HEK293 (cell line): Measurements from ENCODE around the gene DRC3.

ENCODE experiments used
- CTCF ChIA-PET: fragments of 350-600 bp; formaldehyde crosslinking; extraction: SDS; loops from one replicate; lab custom pipeline; 2021; ENCODE audit warnings: antibody characterized with exemption; lab: Yijun Ruan, JAX
- POLR2A ChIA-PET: fragments of 300-600 bp; formaldehyde crosslinking; extraction: SDS; loops from one replicate; lab custom pipeline; 2020; ENCODE audit warnings: antibody characterized with exemption, inconsistent platforms; lab: Yijun Ruan, JAX
- H3K27ac ChIP-seq: fragments of 200-500 bp; sonication (Bioruptor generic); 2 replicates; pipeline ENCODE4 v1.5.1; 2014; ENCODE audit warnings: low read depth, low read length, control low read depth, inconsistent platforms; ENCODE audit errors: extremely low read depth
- H3K36me3 ChIP-seq, 2 experiments: fragments of 200-500 bp in 1 of 2; sonication (Bioruptor generic) in 1 of 2; 1 replicate in 1 of 2; 2 replicates in 1 of 2; pipeline ENCODE4 v1.5.1; 2014 to 2017; ENCODE audit warnings: inconsistent platforms in 2 of 2, low read length in 2 of 2; ENCODE audit not compliant: control insufficient read depth in 2 of 2, insufficient read depth in 1 of 2
- H3K4me1 ChIP-seq: fragments of 200-500 bp; sonication (Bioruptor generic); 2 replicates; pipeline ENCODE4 v1.5.1; 2014; ENCODE audit warnings: mild to moderate bottlenecking, low read length, inconsistent platforms; ENCODE audit not compliant: control insufficient read depth, insufficient read depth
- H3K4me3 ChIP-seq: 2 replicates; pipeline ENCODE4 v1.5.1; 2011; ENCODE audit warnings: low read depth, mild to moderate bottlenecking, control low read depth, low read length, moderate library complexity
- H3K9me3 ChIP-seq: fragments of 200-500 bp; sonication (Bioruptor generic); 2 replicates; pipeline ENCODE4 v1.5.1; 2014; ENCODE audit warnings: low read depth, low read length, inconsistent platforms; ENCODE audit not compliant: control insufficient read depth, insufficient read depth
- BCL11B ChIP-seq: fragments of 450-650 bp; formaldehyde crosslinking; IDR thresholded peaks from 2 replicates; pipeline ENCODE4 v1.5.1; 2016; ENCODE audit warnings: low read depth, missing biosample characterization, missing genetic modification characterization
- HIC1 ChIP-seq: fragments of 450-650 bp; formaldehyde crosslinking; IDR thresholded peaks from 2 replicates; pipeline ENCODE4 v1.5.1; 2016; ENCODE audit warnings: missing biosample characterization, missing genetic modification characterization
- HOXD13 ChIP-seq: sonication (generic); formaldehyde crosslinking; IDR thresholded peaks from 2 replicates; pipeline ENCODE4 v1.8.0; 2022; ENCODE audit warnings: missing genetic modification reagents, borderline replicate concordance
- KLF1 ChIP-seq: fragments of 450-650 bp; formaldehyde crosslinking; IDR thresholded peaks from 2 replicates; pipeline ENCODE4 v1.5.1; 2016; ENCODE audit warnings: missing biosample characterization, missing genetic modification characterization
- KLF10 ChIP-seq: fragments of 450-650 bp; IDR thresholded peaks from 2 replicates; pipeline ENCODE4 v1.5.1; 2018; ENCODE audit warnings: missing biosample characterization, mild to moderate bottlenecking, missing genetic modification characterization
- KLF9 ChIP-seq: fragments of 450-650 bp; formaldehyde crosslinking; IDR thresholded peaks from 2 replicates; pipeline ENCODE4 v1.5.1; 2016; ENCODE audit warnings: missing biosample characterization, missing genetic modification characterization, low read depth
- OVOL3 ChIP-seq: fragments of 450-650 bp; formaldehyde crosslinking; IDR thresholded peaks from 2 replicates; pipeline ENCODE4 v1.5.1; 2016; ENCODE audit warnings: missing biosample characterization, missing genetic modification characterization
- PBX3 ChIP-seq: sonication (generic); formaldehyde crosslinking; IDR thresholded peaks from 2 replicates; pipeline ENCODE4 v1.8.1; 2022; ENCODE audit warnings: mild to moderate bottlenecking, moderate library complexity, missing genetic modification reagents
- SP2 ChIP-seq: fragments of 450-650 bp; formaldehyde crosslinking; IDR thresholded peaks from 2 replicates; pipeline ENCODE4 v1.5.1; 2016; ENCODE audit warnings: missing biosample characterization, missing genetic modification characterization
- ZFP37 ChIP-seq: fragments of 450-650 bp; formaldehyde crosslinking; IDR thresholded peaks from 2 replicates; pipeline ENCODE4 v1.5.1; 2016; ENCODE audit warnings: missing biosample characterization, missing genetic modification characterization
- ZNF133 ChIP-seq: fragments of 450-650 bp; formaldehyde crosslinking; IDR thresholded peaks from 2 replicates; pipeline ENCODE4 v1.5.1; 2016; ENCODE audit warnings: missing biosample characterization, missing genetic modification characterization
- ZNF19 ChIP-seq: fragments of 450-650 bp; formaldehyde crosslinking; IDR thresholded peaks from 2 replicates; pipeline ENCODE4; 2016; ENCODE audit warnings: missing biosample characterization, missing genetic modification characterization, low read depth
- ZNF214 ChIP-seq: fragments of 450-650 bp; formaldehyde crosslinking; IDR thresholded peaks from 2 replicates; pipeline ENCODE4 v1.5.1; 2017; ENCODE audit warnings: missing biosample characterization, mild to moderate bottlenecking, missing genetic modification characterization, borderline replicate concordance
- ZNF341 ChIP-seq: fragments of 450-650 bp; formaldehyde crosslinking; IDR thresholded peaks from 2 replicates; pipeline ENCODE4; 2016; ENCODE audit warnings: low read depth, missing biosample characterization, missing genetic modification characterization
- ZNF350 ChIP-seq: fragments of 450-650 bp; formaldehyde crosslinking; IDR thresholded peaks from 2 replicates; pipeline ENCODE4 v1.5.0; 2017; ENCODE audit warnings: missing biosample characterization, mild to moderate bottlenecking, missing genetic modification characterization
- ZNF473 ChIP-seq: fragments of 450-650 bp; formaldehyde crosslinking; IDR thresholded peaks from 2 replicates; pipeline ENCODE4 v1.5.1; 2017; ENCODE audit warnings: missing biosample characterization, missing genetic modification characterization
- ZNF530 ChIP-seq: fragments of 450-650 bp; formaldehyde crosslinking; IDR thresholded peaks from 2 replicates; pipeline ENCODE4 v1.5.1; 2016; ENCODE audit warnings: low read depth, missing biosample characterization, missing genetic modification characterization
- ZNF596 ChIP-seq: fragments of 450-650 bp; IDR thresholded peaks from 2 replicates; pipeline ENCODE4 v1.5.0; 2018; ENCODE audit warnings: missing biosample characterization, mild to moderate bottlenecking, missing genetic modification characterization, moderate library complexity
- ZNF639 ChIP-seq: fragments of 450-650 bp; formaldehyde crosslinking; IDR thresholded peaks from 2 replicates; pipeline ENCODE4 v1.5.1; 2016; ENCODE audit warnings: missing biosample characterization, missing genetic modification characterization
- ZNF645 ChIP-seq: fragments of 450-650 bp; formaldehyde crosslinking; IDR thresholded peaks from 2 replicates; pipeline ENCODE4; 2016; ENCODE audit warnings: missing biosample characterization, missing genetic modification characterization
- ZNF664 ChIP-seq: fragments of 450-650 bp; formaldehyde crosslinking; IDR thresholded peaks from 2 replicates; pipeline ENCODE4 v1.5.1; 2016; ENCODE audit warnings: missing biosample characterization, missing genetic modification characterization
- ZNF692 ChIP-seq: fragments of 450-650 bp; formaldehyde crosslinking; IDR thresholded peaks from 2 replicates; pipeline ENCODE4 v1.5.1; 2016; ENCODE audit warnings: missing biosample characterization, missing genetic modification characterization
- ZSCAN30 ChIP-seq: fragments of 450-650 bp; IDR thresholded peaks from 2 replicates; pipeline ENCODE4 v1.5.1; 2018; ENCODE audit warnings: missing biosample characterization, mild to moderate bottlenecking, missing genetic modification characterization, moderate library complexity

The DRC3 gene

GRCh38 chr17:17966399-17966798, 6.3 kb upstream of the DRC3 start:
- Histone ChIP-seq H3K36me3 (no peaks in the 10 kb centered on the region; a peak in 1 of 3 replicates), H3K9me3 (no peaks in the 10 kb centered on the region)
- no peak for TF ChIP-seq KLF9
- TF ChIP-seq ZNF473 (tag by site-specific recombination), result no peak
- TF ChIP-seq ZFP37, result no peak
- TF ChIP-seq HOXD13, result no peak
- TF ChIP-seq ZNF664 (tag by site-specific recombination), result no peak
- TF ChIP-seq ZNF350 (tag by site-specific recombination), result no peak
- no peak for TF ChIP-seq PBX3 (CRISPR knock-in tag)
- TF ChIP-seq OVOL3 (tag by site-specific recombination), result no peak
- no peak for TF ChIP-seq BCL11B (tag by site-specific recombination)
- TF ChIP-seq KLF10, result no peak
- no peak for TF ChIP-seq KLF1 (tag by site-specific recombination)
- TF ChIP-seq ZNF19 (tag by site-specific recombination), result no peak
- TF ChIP-seq, all 188 proteins: peak for 0
- Histone ChIP-seq H3K4me1 (peaks cover 15% of the 10 kb centered on the region), H3K4me3 (no peak overlapping the region), H3K27ac (no peak overlapping the region)
- POLR2A ChIA-PET, result no interaction called here
- CTCF ChIA-PET, result interaction anchor here (0.6 to 1.2 kb wide), 6 partner anchors 8 to 1521 kb away, joined by 3 to 4 read pairs (median 3); no protein-coding TSS in a partner anchor

- Histone ChIP-seq H3K36me3 (no peaks in the 10 kb centered on the region), H3K4me1 (peaks cover 17% of the 10 kb centered on the region), H3K9me3 (no peaks in the 10 kb centered on the region), H3K4me3 (peak overlapping the region; percentile 82), H3K27ac (no peak overlapping the region)
- POLR2A ChIA-PET, result interaction anchor here (1.2 kb wide), 1 partner anchor 49 kb away, joined by 4 read pairs; no protein-coding TSS in a partner anchor
- CTCF ChIA-PET, result interaction anchor here (0.5 to 1.7 kb wide), 2 partner anchors 47 to 52 kb away, joined by 3 to 6 read pairs; no protein-coding TSS in a partner anchor
- TF ChIP-seq ZNF133 (tag by site-specific recombination) (no peak), ZSCAN30 (tag by site-specific recombination) (no peak)
Measured at GRCh38 chr17:17970699-17971430, 1.8 kb upstream of the DRC3 start.

- H3K36me3 ChIP-seq, result no peaks in the 10 kb centered on the region
- H3K27ac ChIP-seq, result no peak overlapping the region
- CTCF ChIA-PET, result interaction anchor here (1.0 to 3.1 kb wide), 5 partner anchors 11 to 134 kb away, joined by 4 to 23 read pairs (median 5); no protein-coding TSS in a partner anchor
- TF ChIP-seq ZNF596 (tag by site-specific recombination) (no peak), ZNF341 (tag by site-specific recombination) (no peak), ZNF214 (tag by site-specific recombination) (no peak), ZNF645 (tag by site-specific recombination) (no peak), ZNF530 (tag by site-specific recombination) (no peak), SP2 (tag by site-specific recombination) (peak; percentile 70), HIC1 (peak; percentile 97), ZNF692 (tag by site-specific recombination) (no peak), ZNF639 (tag by site-specific recombination) (no peak)
Measured at GRCh38 chr17:17971431-17972125, 1.1 kb upstream of the DRC3 start.

More at GRCh38 chr17:17971431-17972125, 1.1 kb upstream of the DRC3 start:
- Histone ChIP-seq H3K9me3 (no peaks in the 10 kb centered on the region), H3K4me1 (peaks cover 17% of the 10 kb centered on the region), H3K4me3 (peak overlapping the region; percentile 82)
- POLR2A ChIA-PET, result interaction anchor here (0.9 to 2.1 kb wide), 20 partner anchors 9 to 212 kb away, joined by 3 to 26 read pairs (median 8); partner anchors contain the start of gene ALKBH5
